Brain pericyte (primary cell): ENCODE data around the gene AKAP6.

Experiments used
- DNase-seq: peaks from one replicate; pipeline ENCODE4 v3.0.0-alpha.2; 2012; ENCODE audit warnings: low read depth, low spot score

The AKAP6 gene, protein sequence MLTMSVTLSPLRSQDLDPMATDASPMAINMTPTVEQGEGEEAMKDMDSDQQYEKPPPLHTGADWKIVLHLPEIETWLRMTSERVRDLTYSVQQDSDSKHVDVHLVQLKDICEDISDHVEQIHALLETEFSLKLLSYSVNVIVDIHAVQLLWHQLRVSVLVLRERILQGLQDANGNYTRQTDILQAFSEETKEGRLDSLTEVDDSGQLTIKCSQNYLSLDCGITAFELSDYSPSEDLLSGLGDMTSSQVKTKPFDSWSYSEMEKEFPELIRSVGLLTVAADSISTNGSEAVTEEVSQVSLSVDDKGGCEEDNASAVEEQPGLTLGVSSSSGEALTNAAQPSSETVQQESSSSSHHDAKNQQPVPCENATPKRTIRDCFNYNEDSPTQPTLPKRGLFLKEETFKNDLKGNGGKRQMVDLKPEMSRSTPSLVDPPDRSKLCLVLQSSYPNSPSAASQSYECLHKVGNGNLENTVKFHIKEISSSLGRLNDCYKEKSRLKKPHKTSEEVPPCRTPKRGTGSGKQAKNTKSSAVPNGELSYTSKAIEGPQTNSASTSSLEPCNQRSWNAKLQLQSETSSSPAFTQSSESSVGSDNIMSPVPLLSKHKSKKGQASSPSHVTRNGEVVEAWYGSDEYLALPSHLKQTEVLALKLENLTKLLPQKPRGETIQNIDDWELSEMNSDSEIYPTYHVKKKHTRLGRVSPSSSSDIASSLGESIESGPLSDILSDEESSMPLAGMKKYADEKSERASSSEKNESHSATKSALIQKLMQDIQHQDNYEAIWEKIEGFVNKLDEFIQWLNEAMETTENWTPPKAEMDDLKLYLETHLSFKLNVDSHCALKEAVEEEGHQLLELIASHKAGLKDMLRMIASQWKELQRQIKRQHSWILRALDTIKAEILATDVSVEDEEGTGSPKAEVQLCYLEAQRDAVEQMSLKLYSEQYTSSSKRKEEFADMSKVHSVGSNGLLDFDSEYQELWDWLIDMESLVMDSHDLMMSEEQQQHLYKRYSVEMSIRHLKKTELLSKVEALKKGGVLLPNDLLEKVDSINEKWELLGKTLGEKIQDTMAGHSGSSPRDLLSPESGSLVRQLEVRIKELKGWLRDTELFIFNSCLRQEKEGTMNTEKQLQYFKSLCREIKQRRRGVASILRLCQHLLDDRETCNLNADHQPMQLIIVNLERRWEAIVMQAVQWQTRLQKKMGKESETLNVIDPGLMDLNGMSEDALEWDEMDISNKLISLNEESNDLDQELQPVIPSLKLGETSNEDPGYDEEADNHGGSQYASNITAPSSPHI (N-terminal part only)

GRCh38 chr14:32329146-32329545 lies at the start of gene AKAP6:
Gene AKAP6 (plus strand): TSS chr14:32329298. CDS start chr14:32433494, 104,196 bp downstream.
- no peak for DNase-seq

GRCh38 chr14:32286602-32287001 lies 42.5 kb upstream of the AKAP6 start:
- no peak for DNase-seq

GRCh38 chr14:32296366-32296765 lies 32.7 kb upstream of the AKAP6 start:
- DNase-seq: no peak

GRCh38 chr14:32298346-32298745 lies 30.8 kb upstream of the AKAP6 start:
- DNase-seq: no peak

GRCh38 chr14:32300136-32300535 lies 29.0 kb upstream of the AKAP6 start:
- no peak for DNase-seq

GRCh38 chr14:32303865-32304264 lies 25.2 kb upstream of the AKAP6 start:
- DNase-seq: no peak

DNA sequence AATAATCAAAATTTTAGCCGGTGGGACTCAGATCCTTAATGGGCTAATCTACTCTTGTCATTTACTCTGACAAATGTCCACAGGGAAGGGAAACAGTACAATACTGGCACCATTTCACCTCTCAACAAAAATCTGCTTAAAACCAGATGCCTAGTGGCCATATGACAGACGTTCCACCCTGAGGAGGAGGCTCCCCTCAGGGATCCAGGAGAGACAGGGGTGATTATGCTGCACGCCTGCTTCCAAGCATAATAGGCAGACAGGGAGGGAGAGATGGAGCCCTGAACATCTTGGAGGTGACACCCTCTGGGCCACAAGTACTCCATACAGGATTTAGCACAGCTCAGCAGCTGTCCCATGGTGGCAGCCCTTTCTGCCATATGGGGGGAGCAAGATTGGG lies 24.8 kb upstream of the AKAP6 start:
- no peak for DNase-seq

- no peak for DNase-seq
Observed at GRCh38 chr14:32306549-32306948, 22.5 kb upstream of the AKAP6 start.

- DNase-seq: no peak
Observed at GRCh38 chr14:32307881-32308582, 21.1 kb upstream of the AKAP6 start.

DNA sequence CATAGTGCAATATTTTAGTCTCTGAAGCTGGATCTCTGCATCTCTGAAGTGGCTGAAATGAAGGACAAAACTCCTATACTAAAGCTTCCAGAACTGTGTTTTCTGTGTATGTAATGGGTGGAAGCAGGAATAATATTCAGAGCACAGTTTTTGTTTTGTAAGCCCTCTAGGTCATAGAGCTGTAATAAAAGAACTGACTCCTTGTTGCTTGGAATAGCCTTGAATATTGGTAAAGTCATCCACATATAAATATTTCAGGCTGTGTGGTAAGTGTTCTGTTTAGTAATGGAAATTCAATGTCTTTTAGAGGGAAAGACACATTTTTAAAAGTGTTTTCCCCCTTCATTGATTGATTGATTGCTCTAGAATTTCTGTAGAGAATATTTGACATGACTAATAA lies 18.2 kb upstream of the AKAP6 start:
- no peak for DNase-seq

GRCh38 chr14:32311294-32312009 lies 17.6 kb upstream of the AKAP6 start:
- DNase-seq: no peak

GRCh38 chr14:32312010-32312331 lies 17.1 kb upstream of the AKAP6 start:
- no peak for DNase-seq

DNA sequence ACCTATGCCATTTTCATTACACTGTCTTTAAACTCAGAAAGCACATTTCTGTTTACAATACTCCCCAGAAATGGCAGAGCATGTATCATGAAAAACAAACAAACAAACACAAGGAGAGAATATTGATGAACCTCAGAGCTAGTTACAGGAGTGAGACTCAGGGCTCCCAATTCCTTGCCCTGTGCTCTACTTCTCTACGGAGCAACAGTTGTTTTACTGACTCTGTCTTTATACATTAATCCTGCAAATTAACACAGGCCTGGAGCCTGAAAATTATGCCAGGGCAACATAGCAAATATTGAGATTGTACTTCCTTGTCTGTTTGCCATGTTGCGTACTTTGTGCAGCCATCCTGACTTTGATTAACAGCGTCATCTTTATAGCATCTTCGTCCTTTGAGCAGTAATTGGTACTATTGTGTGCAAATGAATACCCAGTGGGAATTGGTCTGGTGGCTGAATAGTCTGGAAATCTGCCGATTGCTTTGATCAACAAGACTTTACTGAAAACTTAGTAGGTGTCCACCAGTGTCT lies 15.2 kb upstream of the AKAP6 start:
- no peak for DNase-seq

DNA sequence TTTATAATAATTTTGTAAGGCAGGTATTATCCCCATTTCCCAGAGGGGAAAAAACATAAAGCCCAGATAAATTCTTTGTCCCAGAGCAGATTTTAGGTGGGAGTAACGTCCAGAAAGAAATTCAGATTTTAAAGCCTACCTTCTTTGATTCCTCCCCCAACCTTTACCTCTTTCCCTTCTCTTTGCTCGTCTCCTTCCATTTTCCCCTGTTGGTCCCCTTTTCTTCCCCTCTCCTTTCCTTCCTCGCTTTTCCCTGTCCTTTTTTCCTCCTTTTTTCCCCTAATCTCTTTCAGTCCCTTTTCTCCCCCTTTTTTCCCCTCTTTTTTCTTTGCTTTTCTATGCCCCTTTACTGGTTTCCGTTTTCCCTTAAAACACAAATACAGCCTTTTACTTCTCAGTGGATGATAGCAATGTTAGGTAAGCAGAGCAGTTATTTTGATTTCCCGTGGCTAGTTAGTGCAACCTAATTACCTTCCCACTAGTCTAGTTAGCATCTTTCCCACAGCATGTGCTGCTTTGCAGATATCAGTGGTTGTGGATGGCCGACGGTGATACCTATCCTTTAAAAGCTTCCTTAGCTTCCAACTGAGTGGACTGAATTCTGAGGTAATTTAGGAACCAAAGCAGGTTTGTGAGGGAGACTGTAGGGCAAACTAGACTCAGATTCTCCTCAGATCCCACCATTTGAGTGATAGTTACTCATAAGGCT lies 10.9 kb upstream of the AKAP6 start:
- no peak for DNase-seq

DNA sequence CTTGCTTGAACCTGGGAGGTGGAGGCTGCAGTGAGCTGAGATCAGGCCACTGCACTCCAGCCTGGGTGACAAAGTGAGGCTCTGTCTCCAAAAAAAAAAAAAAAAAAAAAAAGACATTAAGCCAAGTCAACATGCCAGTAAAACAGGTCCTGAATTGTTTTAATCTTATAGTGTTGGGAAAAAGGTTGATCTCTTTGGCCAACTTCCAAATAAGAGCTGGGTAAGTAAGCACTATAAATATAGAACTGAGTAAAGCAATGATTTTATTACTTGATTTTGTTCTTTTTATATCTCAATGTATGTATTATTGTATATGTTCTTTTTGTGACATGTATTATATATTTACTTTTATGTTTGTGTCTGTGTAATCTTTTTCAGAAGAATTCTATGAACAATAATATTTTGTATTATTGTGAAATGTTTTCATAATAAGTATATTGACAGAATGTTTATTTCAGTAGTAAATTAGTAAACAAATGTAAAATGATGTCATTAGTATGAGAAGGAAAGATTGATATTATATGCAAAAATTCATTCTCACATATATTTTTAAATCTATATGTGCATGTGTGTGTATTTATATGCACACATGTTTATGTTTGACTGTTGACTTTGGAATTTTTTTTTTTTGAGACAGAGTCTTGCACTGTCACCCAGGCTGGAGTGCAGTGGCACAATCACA lies 9.6 kb upstream of the AKAP6 start:
- no peak for DNase-seq

DNA sequence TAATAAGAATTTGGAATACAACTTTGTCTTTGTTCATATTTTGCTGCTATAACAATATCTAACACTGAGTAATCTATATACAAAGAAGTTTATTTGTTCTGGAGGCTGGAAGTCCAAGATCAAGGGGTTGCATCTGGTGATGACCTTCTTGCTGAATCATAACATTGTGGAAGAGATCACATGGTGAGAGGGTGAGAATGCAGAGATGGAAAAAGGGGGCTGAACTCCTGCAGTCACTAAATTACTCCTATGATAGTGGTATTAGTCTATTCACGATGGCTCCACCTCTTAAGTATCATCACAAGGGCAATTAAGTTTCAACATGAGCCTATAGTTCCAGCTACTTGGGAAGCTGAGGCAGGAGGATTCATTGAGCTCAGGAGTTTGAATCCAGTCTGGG lies 4.5 kb upstream of the AKAP6 start:
- no peak for DNase-seq

GRCh38 chr14:32327255-32327961 lies 1.7 kb upstream of the AKAP6 start:
- DNase-seq: no peak

DNA sequence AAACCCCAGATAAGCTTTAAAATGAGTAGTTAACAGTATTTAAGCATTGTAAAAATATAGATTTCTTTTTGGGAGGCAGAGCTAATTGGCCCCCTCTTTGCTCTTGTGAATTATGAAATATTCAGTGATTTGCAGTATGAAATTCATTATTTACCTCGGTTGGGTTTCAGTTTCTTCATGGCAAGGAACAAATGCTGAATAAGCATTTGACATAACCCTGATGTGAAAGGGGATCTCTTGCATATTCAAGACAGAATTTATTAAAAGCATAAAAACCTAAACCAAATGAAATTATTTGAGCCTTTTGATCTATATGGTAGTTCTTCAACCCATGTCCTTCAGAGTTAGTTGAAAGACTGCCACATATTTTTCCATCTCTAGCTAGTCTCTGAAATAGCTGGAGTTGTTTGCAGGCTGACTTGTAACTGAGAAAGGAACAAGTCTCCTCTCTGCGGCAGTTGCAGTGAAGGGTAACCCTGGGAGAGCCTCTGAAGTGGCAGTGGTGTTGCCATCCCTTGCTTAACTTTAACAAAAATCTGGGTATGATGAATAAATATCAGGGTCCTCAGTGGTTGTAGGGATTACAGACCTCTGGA lies 690 bp downstream of the AKAP6 start:
- DNase-seq: no peak
